ENCODE measurements around the gene BCAR3.

DNA sequence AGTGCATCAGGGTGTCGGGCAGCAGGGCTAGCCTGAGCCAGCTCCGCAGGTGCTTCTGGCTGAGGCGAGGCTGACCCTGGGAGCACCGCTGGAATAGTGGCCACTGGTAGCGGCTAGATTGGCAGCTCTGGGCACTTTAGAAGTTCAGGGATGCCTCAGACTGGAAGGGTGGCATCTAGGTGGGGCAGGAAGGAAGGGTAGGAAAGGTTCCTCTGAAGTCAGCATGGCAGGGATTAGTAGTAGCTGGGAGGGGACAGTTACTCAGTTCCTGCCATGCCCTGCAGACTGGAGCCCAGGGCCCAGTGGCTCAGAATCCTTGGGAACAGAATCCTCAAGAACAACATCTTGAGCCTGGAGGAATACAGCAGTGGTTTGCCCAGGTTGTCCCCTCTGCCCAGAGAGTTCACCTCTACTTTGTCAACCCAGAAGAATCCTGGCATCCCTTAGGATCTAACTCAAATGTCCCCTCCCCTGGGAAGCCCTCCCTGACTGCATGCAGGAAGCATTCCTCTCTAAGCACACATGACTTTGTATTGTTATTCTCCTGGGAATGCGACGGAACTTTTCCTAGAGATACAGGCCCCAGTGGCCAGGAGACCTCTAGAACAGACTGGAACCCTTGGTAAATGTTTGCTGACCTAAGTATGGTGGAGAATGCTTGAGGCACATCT lies 39.5 kb upstream of the BCAR3 start:
- no peak for TF ChIP-seq POLR2A (IDR thresholded peaks at IDR 0.05)
- TF ChIP-seq, protein P1, sequence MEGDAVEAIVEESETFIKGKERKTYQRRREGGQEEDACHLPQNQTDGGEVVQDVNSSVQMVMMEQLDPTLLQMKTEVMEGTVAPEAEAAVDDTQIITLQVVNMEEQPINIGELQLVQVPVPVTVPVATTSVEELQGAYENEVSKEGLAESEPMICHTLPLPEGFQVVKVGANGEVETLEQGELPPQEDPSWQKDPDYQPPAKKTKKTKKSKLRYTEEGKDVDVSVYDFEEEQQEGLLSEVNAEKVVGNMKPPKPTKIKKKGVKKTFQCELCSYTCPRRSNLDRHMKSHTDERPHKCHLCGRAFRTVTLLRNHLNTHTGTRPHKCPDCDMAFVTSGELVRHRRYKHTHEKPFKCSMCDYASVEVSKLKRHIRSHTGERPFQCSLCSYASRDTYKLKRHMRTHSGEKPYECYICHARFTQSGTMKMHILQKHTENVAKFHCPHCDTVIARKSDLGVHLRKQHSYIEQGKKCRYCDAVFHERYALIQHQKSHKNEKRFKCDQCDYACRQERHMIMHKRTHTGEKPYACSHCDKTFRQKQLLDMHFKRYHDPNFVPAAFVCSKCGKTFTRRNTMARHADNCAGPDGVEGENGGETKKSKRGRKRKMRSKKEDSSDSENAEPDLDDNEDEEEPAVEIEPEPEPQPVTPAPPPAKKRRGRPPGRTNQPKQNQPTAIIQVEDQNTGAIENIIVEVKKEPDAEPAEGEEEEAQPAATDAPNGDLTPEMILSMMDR (IDR thresholded peaks at IDR 0.05), result no peak
- TF ChIP-seq EP300 (IDR thresholded peaks at IDR 0.05), result no peak
- TF ChIP-seq POLR2AphosphoS5 (IDR thresholded peaks at IDR 0.05), result no peak

All from suprapubic skin (tissue), 4 donors.